ENCODE data around the gene SCAMP1.
A peak's percentile ranks its signal among the peaks of the same experiment; 100 is the strongest.

The SCAMP1 gene

DNA sequence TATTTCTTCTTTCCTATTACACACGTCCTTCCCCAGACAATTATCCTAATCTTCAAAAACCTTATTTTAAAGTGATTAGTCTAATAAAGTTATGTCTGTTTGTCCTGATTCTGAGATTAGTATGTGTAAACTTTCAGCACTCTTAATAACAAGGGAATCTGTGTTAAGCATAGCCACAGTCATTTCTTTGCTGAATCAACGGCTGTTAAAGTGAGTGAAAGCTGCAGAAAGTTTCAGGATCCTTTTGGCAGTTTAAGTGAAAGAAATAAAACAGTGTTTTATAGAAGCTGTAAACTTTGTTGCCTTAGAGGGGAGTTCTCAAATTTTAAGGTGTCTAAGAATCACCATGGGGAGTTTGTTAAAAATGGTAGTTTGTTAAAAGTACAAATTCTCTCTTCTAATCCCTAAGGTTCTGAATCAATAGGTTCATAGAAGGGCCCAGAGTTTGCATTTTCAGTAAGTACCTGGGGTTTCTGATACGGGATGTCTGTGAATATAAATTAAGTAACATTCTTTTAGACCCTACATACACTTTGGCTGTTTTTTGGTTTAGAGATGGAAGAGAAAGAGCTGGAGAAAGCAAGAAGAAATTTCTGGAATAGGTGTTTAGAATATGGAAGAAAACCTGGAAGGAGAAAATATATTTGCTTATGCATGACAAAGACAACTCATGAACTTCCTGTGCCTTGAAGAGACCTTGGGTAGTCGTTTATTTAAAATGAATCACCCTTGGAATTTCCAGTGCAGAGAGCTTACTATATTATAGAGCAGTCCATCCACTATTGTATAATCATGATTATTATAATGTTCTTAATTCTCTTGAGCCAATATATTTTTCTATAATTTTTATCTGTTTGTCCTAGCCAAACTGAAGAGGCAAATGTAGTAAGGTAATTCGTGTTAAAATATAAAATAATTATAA, 45.7 kb downstream of the SCAMP1 start:
- CTCF ChIA-PET: interaction anchor here (1.0 kb wide), 1 partner anchor 61 kb away, joined by 3 read pairs; no protein-coding TSS in a partner anchor
- no peak overlapping the region for H3K4me3 ChIP-seq (ENCODE audit: low read depth, low read length)
- TF ChIP-seq, protein P1, sequence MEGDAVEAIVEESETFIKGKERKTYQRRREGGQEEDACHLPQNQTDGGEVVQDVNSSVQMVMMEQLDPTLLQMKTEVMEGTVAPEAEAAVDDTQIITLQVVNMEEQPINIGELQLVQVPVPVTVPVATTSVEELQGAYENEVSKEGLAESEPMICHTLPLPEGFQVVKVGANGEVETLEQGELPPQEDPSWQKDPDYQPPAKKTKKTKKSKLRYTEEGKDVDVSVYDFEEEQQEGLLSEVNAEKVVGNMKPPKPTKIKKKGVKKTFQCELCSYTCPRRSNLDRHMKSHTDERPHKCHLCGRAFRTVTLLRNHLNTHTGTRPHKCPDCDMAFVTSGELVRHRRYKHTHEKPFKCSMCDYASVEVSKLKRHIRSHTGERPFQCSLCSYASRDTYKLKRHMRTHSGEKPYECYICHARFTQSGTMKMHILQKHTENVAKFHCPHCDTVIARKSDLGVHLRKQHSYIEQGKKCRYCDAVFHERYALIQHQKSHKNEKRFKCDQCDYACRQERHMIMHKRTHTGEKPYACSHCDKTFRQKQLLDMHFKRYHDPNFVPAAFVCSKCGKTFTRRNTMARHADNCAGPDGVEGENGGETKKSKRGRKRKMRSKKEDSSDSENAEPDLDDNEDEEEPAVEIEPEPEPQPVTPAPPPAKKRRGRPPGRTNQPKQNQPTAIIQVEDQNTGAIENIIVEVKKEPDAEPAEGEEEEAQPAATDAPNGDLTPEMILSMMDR (IDR thresholded peaks at IDR 0.05; ENCODE audit: insufficient read depth, low read length, missing control alignments): no peak
- DNase-seq (ENCODE audit: low read depth, low spot score): peak; percentile 12
- POLR2A ChIA-PET: no interaction called here

DNA sequence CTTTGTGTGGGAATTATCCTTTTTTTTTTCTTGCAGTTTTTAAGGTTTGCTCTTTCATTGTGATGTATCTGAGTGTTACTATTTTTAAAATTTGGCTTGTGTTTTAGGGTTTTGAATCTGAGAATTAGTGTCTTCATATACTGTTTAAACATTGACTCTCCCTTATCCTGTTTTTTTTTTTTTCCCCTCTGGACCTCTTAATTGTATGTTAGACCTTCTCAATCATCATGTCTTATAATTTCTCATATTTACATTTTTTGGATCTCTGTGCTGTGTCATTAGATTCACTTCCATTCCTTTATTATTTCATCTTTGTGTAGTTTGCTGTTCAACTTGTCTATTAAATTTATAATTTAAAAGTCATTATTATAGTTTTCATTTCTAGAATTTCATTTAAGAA, 47.0 kb downstream of the SCAMP1 start:
- CTCF ChIA-PET: interaction anchor here (1.0 kb wide), 1 partner anchor 60 kb away, joined by 3 read pairs; no protein-coding TSS in a partner anchor
- TF ChIP-seq, protein P1 (IDR thresholded peaks at IDR 0.05; ENCODE audit: insufficient read depth, low read length, missing control alignments): no peak
- no peak for DNase-seq (ENCODE audit: low read depth, low spot score)
- POLR2A ChIA-PET: no interaction called here
- no peak overlapping the region for H3K4me3 ChIP-seq (ENCODE audit: low read depth, low read length)

DNA sequence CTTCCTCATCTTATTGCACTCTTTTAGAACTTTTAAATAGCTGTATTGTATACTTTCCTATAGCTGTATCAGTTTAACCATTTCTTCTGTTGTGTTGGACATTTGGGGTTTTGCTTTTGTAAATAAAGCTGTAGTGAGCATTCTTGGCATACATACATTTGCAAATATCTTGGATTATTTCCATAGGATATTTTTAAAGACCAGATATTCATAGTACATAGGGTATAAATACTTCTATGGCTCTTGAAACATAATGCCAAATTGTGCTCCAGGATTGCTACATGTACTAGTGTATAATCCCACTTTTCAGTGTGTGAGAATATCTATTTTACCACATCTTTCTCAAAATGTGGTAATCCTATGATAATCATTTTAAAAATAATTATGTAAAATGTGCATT, 51.2 kb downstream of the SCAMP1 start:
- ChIA-PET CTCF (interaction anchor here (1.0 kb wide), 1 partner anchor 9 kb away, joined by 3 read pairs; no protein-coding TSS in a partner anchor), POLR2A (no interaction called here)
- no peak overlapping the region for H3K4me3 ChIP-seq (ENCODE audit: low read depth, low read length)
- TF ChIP-seq, protein P1 (IDR thresholded peaks at IDR 0.05; ENCODE audit: insufficient read depth, low read length, missing control alignments): no peak
- DNase-seq (ENCODE audit: low read depth, low spot score): no peak

DNA sequence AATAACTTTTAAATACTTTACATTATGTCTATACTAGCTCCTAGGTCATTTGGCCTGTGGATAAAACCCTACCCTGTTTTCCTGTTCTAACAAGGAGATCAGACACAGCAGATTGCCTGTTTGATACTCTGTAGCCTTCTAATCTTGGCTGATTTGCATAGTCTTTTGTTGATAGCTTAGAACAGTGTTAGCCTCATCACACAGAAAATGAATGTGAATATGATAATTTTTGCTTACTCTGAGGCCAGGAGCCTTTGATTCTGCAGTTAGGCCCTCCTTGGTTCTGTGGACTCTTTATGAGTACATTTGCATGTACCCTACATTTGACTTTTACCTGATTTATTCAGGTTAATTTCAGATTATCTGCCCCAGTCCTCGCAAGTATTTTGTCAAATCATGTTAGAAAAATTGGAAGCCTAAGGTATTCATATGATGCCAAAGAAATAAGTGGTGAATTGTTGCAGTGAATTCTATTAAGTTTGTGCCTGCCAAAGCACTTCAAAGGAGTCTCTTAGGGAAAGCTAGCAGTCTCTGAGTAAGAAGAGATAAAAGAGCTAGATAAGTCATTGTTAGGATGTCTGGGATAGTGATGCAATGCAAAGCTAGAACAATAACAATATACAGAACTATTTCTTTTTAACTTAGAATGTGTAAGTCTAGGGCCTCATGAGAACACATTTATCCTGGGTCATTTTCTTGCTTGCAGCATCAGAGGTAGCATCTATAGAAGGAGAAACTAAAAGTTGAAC, 56.4 kb downstream of the SCAMP1 start:
- DNase-seq (ENCODE audit: low read depth, low spot score): no peak
- ChIA-PET CTCF (no interaction called here), POLR2A (no interaction called here)
- H3K4me3 ChIP-seq (ENCODE audit: low read depth, low read length): no peak overlapping the region
- TF ChIP-seq, protein P1 (IDR thresholded peaks at IDR 0.05; ENCODE audit: insufficient read depth, low read length, missing control alignments): no peak

DNA sequence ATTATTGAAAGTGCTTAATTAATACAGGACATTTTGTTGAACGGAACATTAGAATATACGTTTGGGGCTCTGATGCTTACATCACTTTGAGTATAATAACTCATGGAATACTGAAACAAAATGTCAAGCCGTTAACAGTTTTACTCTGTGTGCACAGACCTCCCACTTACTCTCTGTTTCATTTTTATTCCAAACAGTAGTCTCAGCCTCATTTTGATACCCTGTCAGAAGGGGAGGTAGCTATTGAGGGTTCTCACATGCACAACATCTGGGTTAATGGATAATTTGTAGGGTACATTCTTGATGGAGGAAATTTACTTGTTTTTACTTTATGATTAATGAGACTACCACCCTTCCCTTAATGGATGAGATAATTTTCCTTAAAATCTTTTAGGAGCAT, 59.0 kb downstream of the SCAMP1 start:
- ChIA-PET POLR2A (no interaction called here), CTCF (interaction anchor here (0.9 kb wide), 1 partner anchor 53 kb away, joined by 3 read pairs; no protein-coding TSS in a partner anchor)
- H3K4me3 ChIP-seq (ENCODE audit: low read depth, low read length): no peak overlapping the region
- no peak for DNase-seq (ENCODE audit: low read depth, low spot score)
- TF ChIP-seq, protein P1 (IDR thresholded peaks at IDR 0.05; ENCODE audit: insufficient read depth, low read length, missing control alignments): no peak

DNA sequence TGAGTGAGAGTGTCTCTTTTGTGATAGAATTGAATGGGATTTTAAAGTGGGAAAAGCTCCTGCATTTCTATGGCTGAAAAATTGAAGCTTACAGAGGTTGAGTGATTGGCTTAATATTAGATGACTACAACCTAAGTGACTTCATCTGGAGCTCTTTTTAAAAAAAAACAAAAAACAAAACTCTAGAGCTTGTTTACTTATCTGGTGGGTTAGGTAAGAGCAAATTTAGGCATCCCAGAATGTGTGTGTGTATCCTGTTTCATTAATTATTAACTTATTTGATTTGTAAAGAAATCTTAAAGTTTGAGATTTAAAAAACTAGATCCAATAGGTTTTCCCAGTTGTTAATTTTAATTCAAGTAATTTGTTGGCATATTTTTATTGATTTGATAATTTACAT, 60.1 kb downstream of the SCAMP1 start:
- CTCF ChIA-PET: interaction anchor here (0.8 to 0.9 kb wide), 2 partner anchors 9 to 47 kb away, joined by 3 read pairs; no protein-coding TSS in a partner anchor
- POLR2A ChIA-PET: no interaction called here
- TF ChIP-seq, protein P1 (IDR thresholded peaks at IDR 0.05; ENCODE audit: insufficient read depth, low read length, missing control alignments): no peak
- DNase-seq (ENCODE audit: low read depth, low spot score): no peak
- no peak overlapping the region for H3K4me3 ChIP-seq (ENCODE audit: low read depth, low read length)

All from AG04449 (cell line).